GM21529 (cell line): ENCODE results near the gene ADAMTS17.
A peak's percentile ranks its signal among the peaks of the same experiment; 100 is the strongest.

Experiments used
- ATAC-seq: cut with Tn5 transposase; IDR thresholded peaks from one replicate; pipeline ENCODE4 v1.9.1; 2021; ENCODE audit not compliant: unreplicated experiment

Gene ADAMTS17

GRCh38 chr15:100341750-100342560 lies at the start of gene ADAMTS17:
TSS of gene ADAMTS17 (minus strand) at chr15:100341975. CDS start at chr15:100341899, 76 bp downstream.
- ATAC-seq: peak; percentile 96

GRCh38 chr15:100385300-100386050 lies 43.7 kb upstream of the ADAMTS17 start:
- no peak for ATAC-seq

GRCh38 chr15:100384108-100384410 lies 42.3 kb upstream of the ADAMTS17 start:
- ATAC-seq: no peak

GRCh38 chr15:100383302-100384107 lies 41.7 kb upstream of the ADAMTS17 start:
- ATAC-seq: no peak

- no peak for ATAC-seq
Measured at GRCh38 chr15:100373942-100374341, 32.2 kb upstream of the ADAMTS17 start.

GRCh38 chr15:100373120-100373896 lies 31.5 kb upstream of the ADAMTS17 start:
- no peak for ATAC-seq

- ATAC-seq: no peak
Measured at GRCh38 chr15:100372739-100373119, 31.0 kb upstream of the ADAMTS17 start.

GRCh38 chr15:100355342-100355741 lies 13.6 kb upstream of the ADAMTS17 start:
- no peak for ATAC-seq

- no peak for ATAC-seq
Measured at GRCh38 chr15:100353449-100353848, 11.7 kb upstream of the ADAMTS17 start.

GRCh38 chr15:100350434-100351226 lies 8.9 kb upstream of the ADAMTS17 start:
- no peak for ATAC-seq

GRCh38 chr15:100349696-100350433 lies 8.1 kb upstream of the ADAMTS17 start:
- peak; percentile 91 for ATAC-seq

- ATAC-seq: no peak
Measured at GRCh38 chr15:100349321-100349695, 7.5 kb upstream of the ADAMTS17 start.

GRCh38 chr15:100348578-100348977 lies 6.8 kb upstream of the ADAMTS17 start:
- no peak for ATAC-seq

- no peak for ATAC-seq
Measured at GRCh38 chr15:100346866-100347512, 5.2 kb upstream of the ADAMTS17 start.

GRCh38 chr15:100345438-100345837 lies 3.7 kb upstream of the ADAMTS17 start:
- ATAC-seq: no peak

GRCh38 chr15:100343251-100343650 lies 1.5 kb upstream of the ADAMTS17 start:
- ATAC-seq: no peak

- peak; percentile 14 for ATAC-seq
Measured at GRCh38 chr15:100341239-100341749, 481 bp downstream of the ADAMTS17 start.

GRCh38 chr15:100340721-100341238 lies 995 bp downstream of the ADAMTS17 start:
- ATAC-seq: no peak
